ENCODE measurements around the gene TLE7. TPM values are rescaled to one million over a fixed set of nuclear protein-coding genes. Genes with fewer than 3 reads are reported as not detected.

Gene TLE7
- total and polyA plus RNA-seq, 2 of the 4 experiments (the other 2 are of a cell fraction), result not detected

DNA sequence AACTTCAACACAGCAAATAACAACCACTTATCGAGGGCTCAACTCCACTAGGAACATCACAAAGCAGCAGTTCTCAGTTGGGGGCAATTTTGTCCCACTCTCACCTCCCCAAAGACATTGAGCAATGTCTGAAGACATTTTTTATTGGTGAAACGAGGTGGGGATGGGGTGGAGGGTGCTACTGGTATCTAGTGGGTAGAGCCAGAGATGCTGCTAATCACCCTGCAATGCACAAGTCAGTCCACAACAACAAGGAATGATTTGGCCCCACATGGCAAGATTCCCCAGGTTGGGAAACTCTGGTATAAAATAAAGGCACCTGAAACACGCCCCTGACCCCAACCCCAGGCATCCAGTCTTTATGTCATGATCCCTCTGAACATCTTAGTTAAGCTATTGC, 33.3 kb downstream of the TLE7 start:
- H3K79me1 ChIP-seq (ENCODE audit: low read depth in 1 of 2, low read length in 2 of 2), result no peaks in the 10 kb centered on the region
- no peaks in the 10 kb centered on the region for H3K4me1 ChIP-seq (ENCODE audit: control insufficient read depth, insufficient read depth, low read length)
- ChIA-PET CTCF (no interaction called here), POLR2A (ENCODE audit: unreplicated experiment) (no interaction called here)
- in situ Hi-C loops (cut with MboI; ENCODE audit: low sequenced_read_pairs) (no loop called here), dilution Hi-C loops (cut with HindIII; ENCODE audit: low sequenced_read_pairs, unreplicated experiment) (no loop called here), intact Hi-C loops (cut with micrococcal nuclease) (no loop called here)
- H2BK5ac ChIP-seq (ENCODE audit: low read depth, low read length, poor library complexity, severe bottlenecking), result no peak overlapping the region
- H2BK20ac ChIP-seq (ENCODE audit: low read depth, low read length), result no peak overlapping the region
- no peaks in the 10 kb centered on the region for H3K9me3 ChIP-seq (ENCODE audit: control insufficient read depth, insufficient read depth, low read length)
- WGBS, 2 experiments (ENCODE audit: extremely low coverage in 2 of 2, insufficient read length in 1 of 2), result no CpG with 5 or more reads among the region's 3 CpGs
- no peak overlapping the region for H2BK120ac ChIP-seq (ENCODE audit: low read depth, low read length)
- H3K27ac ChIP-seq (ENCODE audit: insufficient read depth, low read length), result no peak overlapping the region
- H3K14ac ChIP-seq (replicated peaks; ENCODE audit: low read depth, low read length), result no peak overlapping the region
- H2AK9ac ChIP-seq (replicated peaks; ENCODE audit: low read depth, low read length, poor library complexity), result no peak overlapping the region
- H3K4me2 ChIP-seq (ENCODE audit: low read depth, low read length), result no peak overlapping the region
- no peaks in the 10 kb centered on the region for H3K9me1 ChIP-seq (ENCODE audit: insufficient read depth, low read length)
- H3K36me3 ChIP-seq (ENCODE audit: control insufficient read depth, insufficient read depth, low read length), result no peaks in the 10 kb centered on the region
- H4K5ac ChIP-seq (ENCODE audit: low read depth, low read length), result no peak overlapping the region
- H4K8ac ChIP-seq (ENCODE audit: low read depth in 2 of 2, low read length in 2 of 2), result no peak overlapping the region
- ATAC-seq (ENCODE audit: low read depth) (no peak), DNase-seq (no peak)
- H3K23ac ChIP-seq (ENCODE audit: low read depth, low read length), result no peak overlapping the region
- no peak overlapping the region for H2BK15ac ChIP-seq (ENCODE audit: low read depth, low read length)
- no peak overlapping the region for H3K18ac ChIP-seq (ENCODE audit: low read depth, low read length)
- H3K4ac ChIP-seq (ENCODE audit: low read depth, low read length), result no peak overlapping the region
- H2AFZ ChIP-seq (replicated peaks; ENCODE audit: low read length, poor library complexity), result no peak overlapping the region
- H2AK5ac ChIP-seq (ENCODE audit: low read depth, low read length), result no peak overlapping the region
- no peak overlapping the region for H3K4me3 ChIP-seq (ENCODE audit: insufficient read depth, low read depth, low read length)
- no peaks in the 10 kb centered on the region for H4K20me1 ChIP-seq (ENCODE audit: insufficient read depth, low read length)
- no peak overlapping the region for H3K9ac ChIP-seq (ENCODE audit: low read depth, low read length)
- no TSS peak for BruUV-seq (replicated peaks)
- TF ChIP-seq RFX5 (IDR thresholded peaks at IDR 0.05; ENCODE audit: low read depth, low read length), result no peak
- no peak for TF ChIP-seq NFE2L2 (IDR thresholded peaks at IDR 0.05; ENCODE audit: low read depth, low read length)
- TF ChIP-seq SMC3 (IDR thresholded peaks at IDR 0.05; ENCODE audit: low read depth, low read length), result no peak
- TF ChIP-seq MXI1 (IDR thresholded peaks at IDR 0.05; ENCODE audit: borderline replicate concordance, low read depth, low read length), result no peak
- TF ChIP-seq CHD1 (IDR thresholded peaks at IDR 0.05; ENCODE audit: low read depth, low read length), result no peak
- no peak for TF ChIP-seq CEBPB (IDR thresholded peaks at IDR 0.05; ENCODE audit: low read depth, low read length)
- peaks cover 12% of the 10 kb centered on the region for H3K27me3 ChIP-seq (ENCODE audit: control insufficient read depth, insufficient read depth, low read length)
- H4K91ac ChIP-seq (ENCODE audit: insufficient read depth, low read depth, low read length), result no peak overlapping the region
- H3K56ac ChIP-seq (ENCODE audit: extremely low read depth, insufficient read depth, low read length), result no peak overlapping the region
